Right cardiac atrium (tissue), 5 donors: ENCODE results near the gene FCRL6. TPM values are rescaled to one million over a fixed set of nuclear protein-coding genes. Genes with fewer than 3 reads are reported as not detected.

Source experiments
- ATAC-seq, 2 donors: fragments of 200-7000 bp; cut with Tn5 transposase; one replicate each; pipeline versions ENCODE4 v1.8.0 to v1.9.1; 2020; ENCODE audit warnings: moderate library complexity in 2 of 2, mild to moderate bottlenecking in 1 of 2
- DNase-seq, 3 donors: peaks; one replicate each; pipeline ENCODE4 v3.0.0-alpha.2; 2020
- H3K27ac ChIP-seq: one replicate; pipeline ENCODE4 v1.5.1; 2013; ENCODE audit warnings: mild to moderate bottlenecking, low read length, control low read depth, moderate library complexity
- H3K27me3 ChIP-seq: one replicate; pipeline ENCODE4 v1.6.1; 2013; ENCODE audit not compliant: control insufficient read depth, insufficient read depth
- H3K4me1 ChIP-seq: one replicate; pipeline ENCODE4 v1.6.1; 2013; ENCODE audit warnings: low read length; ENCODE audit not compliant: control insufficient read depth, insufficient read depth
- H3K4me3 ChIP-seq: one replicate; pipeline ENCODE4 v1.5.1; 2013; ENCODE audit warnings: low read length, control low read depth
- H3K9me3 ChIP-seq: one replicate; pipeline ENCODE4 v1.6.1; 2013; ENCODE audit warnings: low read length; ENCODE audit not compliant: control insufficient read depth
- WGBS: extraction: QIAGEN DNeasy Blood & Tissue Kit; methylation state at CpG from one replicate; pipeline ENCODE4 v1.1.7; 2013; 5-methylcytosine and 5-hydroxymethylcytosine counted together
- intact Hi-C, 4 donors: fragments of 100-400 bp; cut with DNase I; formaldehyde crosslinking; loops; one replicate each; pipeline versions ENCODE4 v1.11.0 to v1.14.0; 2022 to 2023
- polyA plus RNA-seq: library from polyadenylated mRNA; stranded (reverse); fragments of 200-250 nt; gene quantifications from one replicate; pipeline ENCODE4 v1.2.3, GENCODE V29; 2013
- total RNA-seq, 4 donors: library from RNA; stranded (reverse); fragmentation: NEBNext Ultra II Directional; extraction: Animal tissue kit (Norgen Biotek cat#: 25700); gene quantifications; one replicate each; pipeline ENCODE4 v1.2.1, GENCODE V29; 2021
- donor health status: healthy with polysubstance abuse.
- donor health status: DM: no; HTN: yes; CAD: no.
- donor health status: DM: no; HTN: no; CAD: no.
- donor health status: DM: no; HTN: yes; CAD: no; lungs with severe emphysema.
- donor health status: DM: yes; HTN: yes; CAD: no.

The FCRL6 gene
- total and polyA plus RNA-seq, 5 donors: 0.11 to 0.54 (median 0.50) TPM; not detected in 2

GRCh38 chr1:159780583-159781582, 21.3 kb upstream of the FCRL6 start, which contains the start of gene DUSP23:
Gene DUSP23, plus strand, starts transcription at chr1:159780962. Its CDS starts 139 bp downstream, at chr1:159781101.
- peak within 1 kb of the TSS; percentile 53 for H3K4me3 ChIP-seq
- H3K27me3 ChIP-seq: no peaks in the 10 kb centered on the region
- intact Hi-C loops: loop anchor here in 1 of 4 donors (5.0 kb wide), 1 partner anchor 111 kb away; no protein-coding TSS in a partner anchor
- no peaks in the 10 kb centered on the region for H3K9me3 ChIP-seq
- H3K4me1 ChIP-seq: peaks cover 2% of the 10 kb centered on the region
- H3K27ac ChIP-seq: peak within 1 kb of the TSS; percentile 71
- DNase-seq (peak; percentile 98 to 99 (median 99)), ATAC-seq (peak; percentile 98 to 99)
- WGBS: 1% methylated on average over 88 of the region's 88 CpGs

DNA sequence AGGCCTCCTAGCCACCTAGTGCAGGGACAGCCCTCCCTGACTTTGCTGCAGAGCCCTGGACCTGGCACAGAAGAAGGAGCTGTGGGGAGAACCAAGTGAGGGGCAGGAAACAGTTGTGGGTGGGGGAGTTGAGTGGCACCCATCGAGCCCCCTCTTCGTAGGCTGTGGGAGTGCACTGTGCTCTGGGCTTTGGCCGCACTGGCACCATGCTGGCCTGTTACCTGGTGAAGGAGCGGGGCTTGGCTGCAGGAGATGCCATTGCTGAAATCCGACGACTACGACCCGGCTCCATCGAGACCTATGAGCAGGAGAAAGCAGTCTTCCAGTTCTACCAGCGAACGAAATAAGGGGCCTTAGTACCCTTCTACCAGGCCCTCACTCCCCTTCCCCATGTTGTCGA, 20.2 kb upstream of the FCRL6 start:
- Histone ChIP-seq H3K4me3 (peak overlapping the region; percentile 53), H3K4me1 (peaks cover 2% of the 10 kb centered on the region), H3K9me3 (no peaks in the 10 kb centered on the region), H3K27ac (no peak overlapping the region), H3K27me3 (no peaks in the 10 kb centered on the region)
- 97% methylated on average over 12 of the region's 12 CpGs for WGBS
- DNase-seq: no peak
- intact Hi-C loops: loop anchor here in 1 of 4 donors (5.0 kb wide), 1 partner anchor 110 kb away; no protein-coding TSS in a partner anchor
- no peak for ATAC-seq

DNA sequence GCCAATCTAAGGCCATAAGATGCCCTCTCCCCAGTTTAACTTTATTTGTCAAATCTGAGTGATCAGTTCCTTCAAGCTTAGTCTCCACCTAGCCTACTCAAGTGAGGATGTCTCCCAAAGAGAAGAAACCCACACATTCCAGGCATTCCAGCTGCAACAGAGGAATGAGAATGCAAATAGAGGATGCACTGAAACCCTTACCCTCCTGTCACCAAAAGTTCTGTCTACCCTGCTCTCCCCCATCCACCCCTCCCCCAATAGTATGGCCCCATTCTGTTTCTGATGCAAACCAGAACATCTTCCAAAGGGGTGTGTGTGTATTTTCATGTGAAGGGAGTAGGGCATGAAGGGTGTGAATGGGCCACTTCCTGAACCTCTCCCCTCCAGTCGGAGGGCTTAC, 18.4 kb upstream of the FCRL6 start:
- Histone ChIP-seq H3K27me3 (no peaks in the 10 kb centered on the region), H3K4me1 (peaks cover 2% of the 10 kb centered on the region), H3K4me3 (no peak overlapping the region), H3K27ac (no peak overlapping the region), H3K9me3 (no peaks in the 10 kb centered on the region)
- no peak for ATAC-seq
- no peak for DNase-seq
- intact Hi-C loops: loop anchor here in 1 of 4 donors (5.0 kb wide), 1 partner anchor 109 kb away; no protein-coding TSS in a partner anchor
- WGBS: 68% methylated on average over 1 of the region's 1 CpG

GRCh38 chr1:159786465-159786864, 15.7 kb upstream of the FCRL6 start:
- H3K4me3 ChIP-seq: no peak overlapping the region
- 25% methylated on average over 3 of the region's 3 CpGs for WGBS
- no peak for ATAC-seq
- intact Hi-C loops: no loop called here
- peaks cover 2% of the 10 kb centered on the region for H3K4me1 ChIP-seq
- no peak for DNase-seq
- no peaks in the 10 kb centered on the region for H3K9me3 ChIP-seq
- H3K27ac ChIP-seq: no peak overlapping the region
- H3K27me3 ChIP-seq: no peaks in the 10 kb centered on the region

- DNase-seq (peak in 2 of 3 donors; percentile 63 to 69), ATAC-seq (peak in 1 of 2 donors; percentile 52)
- Histone ChIP-seq H3K27me3 (no peaks in the 10 kb centered on the region), H3K9me3 (no peaks in the 10 kb centered on the region), H3K4me1 (peaks cover 2% of the 10 kb centered on the region), H3K4me3 (no peak overlapping the region), H3K27ac (no peak overlapping the region)
- intact Hi-C loops: no loop called here
- WGBS: 49% methylated on average over 3 of the region's 3 CpGs
These were observed 15.2 kb upstream of the FCRL6 start for GRCh38 chr1:159786966-159787365.

- ATAC-seq (peak in 1 of 2 donors; percentile 38), DNase-seq (no peak)
- WGBS: 18% methylated on average over 2 of the region's 2 CpGs
- H3K4me3 ChIP-seq: no peak overlapping the region
- no peaks in the 10 kb centered on the region for H3K27me3 ChIP-seq
- H3K27ac ChIP-seq: no peak overlapping the region
- intact Hi-C loops: loop anchor here in 2 of 4 donors (10.0 kb wide), 1 partner anchor 214 kb away; no protein-coding TSS in a partner anchor
- H3K9me3 ChIP-seq: no peaks in the 10 kb centered on the region
- H3K4me1 ChIP-seq: no peaks in the 10 kb centered on the region
These were observed 11.8 kb upstream of the FCRL6 start for GRCh38 chr1:159790237-159790917.

DNA sequence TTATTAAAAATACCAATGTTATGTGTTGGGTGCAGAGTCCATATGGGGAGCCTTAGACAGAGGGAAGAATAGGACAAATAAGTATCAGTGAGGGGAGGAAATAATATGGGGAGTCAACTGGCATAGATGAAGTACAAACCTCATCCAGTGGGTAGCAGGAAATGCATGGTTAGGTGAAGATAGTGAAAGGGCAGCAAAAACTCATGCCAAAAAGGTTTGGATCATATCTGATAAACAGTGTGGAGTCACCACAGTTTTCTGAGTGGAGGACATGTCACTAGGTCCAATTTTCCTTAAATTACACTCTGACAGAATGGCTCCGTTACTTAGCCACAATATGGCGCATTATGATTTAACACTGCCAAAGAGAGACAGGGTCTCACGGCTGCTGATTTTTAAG, 11.1 kb upstream of the FCRL6 start:
- 59% methylated on average over 3 of the region's 3 CpGs for WGBS
- Histone ChIP-seq H3K9me3 (no peaks in the 10 kb centered on the region), H3K27ac (no peak overlapping the region), H3K27me3 (no peaks in the 10 kb centered on the region), H3K4me3 (no peak overlapping the region), H3K4me1 (no peaks in the 10 kb centered on the region)
- intact Hi-C loops: loop anchor here in 2 of 4 donors (10.0 kb wide), 1 partner anchor 214 kb away; no protein-coding TSS in a partner anchor
- ATAC-seq (no peak), DNase-seq (no peak)

- no peak overlapping the region for H3K27ac ChIP-seq
- H3K9me3 ChIP-seq: no peaks in the 10 kb centered on the region
- intact Hi-C loops: loop anchor here in 2 of 4 donors (10.0 kb wide), 1 partner anchor 213 kb away; no protein-coding TSS in a partner anchor
- H3K4me3 ChIP-seq: no peak overlapping the region
- no peaks in the 10 kb centered on the region for H3K27me3 ChIP-seq
- ATAC-seq (no peak), DNase-seq (no peak)
- WGBS: 21% methylated on average over 3 of the region's 3 CpGs
- no peaks in the 10 kb centered on the region for H3K4me1 ChIP-seq
These were observed 10.7 kb upstream of the FCRL6 start for GRCh38 chr1:159791461-159791860.

GRCh38 chr1:159795534-159795933, 6.6 kb upstream of the FCRL6 start:
- Histone ChIP-seq H3K9me3 (no peaks in the 10 kb centered on the region), H3K27ac (no peak overlapping the region), H3K27me3 (no peaks in the 10 kb centered on the region), H3K4me3 (no peak overlapping the region), H3K4me1 (no peaks in the 10 kb centered on the region)
- ATAC-seq (no peak), DNase-seq (no peak)
- intact Hi-C loops: loop anchor here (5.0 to 10.0 kb wide), 3 partner anchors 97 to 209 kb away; no protein-coding TSS in a partner anchor
- 26% methylated on average over 5 of the region's 5 CpGs for WGBS

DNA sequence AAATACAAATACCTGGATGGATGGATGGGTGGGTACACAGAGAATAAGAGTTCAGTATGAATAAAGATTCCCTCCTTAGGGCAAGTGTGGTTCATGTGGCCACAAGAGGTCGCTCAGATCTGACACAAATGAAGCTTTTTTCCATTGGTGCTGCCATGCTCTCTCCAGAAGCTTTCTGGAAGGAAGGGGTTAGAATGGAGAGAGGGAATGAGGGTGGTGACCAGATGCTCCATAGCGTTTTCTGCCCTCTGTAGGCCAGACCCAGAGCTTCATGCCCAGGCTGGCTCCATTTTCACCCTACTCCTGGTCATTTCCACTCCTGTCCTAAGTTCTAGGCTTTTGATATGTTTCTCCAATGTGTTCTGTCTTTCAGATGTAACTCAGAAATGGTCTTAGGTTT, 3.3 kb upstream of the FCRL6 start:
- peaks cover 2% of the 10 kb centered on the region for H3K4me1 ChIP-seq
- WGBS: 4% methylated on average over 2 of the region's 2 CpGs
- H3K9me3 ChIP-seq: no peaks in the 10 kb centered on the region
- H3K4me3 ChIP-seq: no peak overlapping the region
- no peak overlapping the region for H3K27ac ChIP-seq
- DNase-seq (peak; percentile 63 to 78 (median 65)), ATAC-seq (peak; percentile 86 to 92)
- H3K27me3 ChIP-seq: no peaks in the 10 kb centered on the region
- intact Hi-C loops: loop anchor here (2.0 to 10.0 kb wide), 4 partner anchors 92 to 206 kb away; no protein-coding TSS in a partner anchor
